SU-DHL-6 (cell line): ENCODE results near the gene SHC3.

Experiments
- EZH2phosphoT487 ChIP-seq: fragments of 200-600 bp; sonication (generic), shearing (Covaris generic); conservative IDR thresholded peaks from 2 replicates; pipeline ENCODE4 v1.6.1; 2018; ENCODE audit warnings: mild to moderate bottlenecking, antibody characterized with exemption, low read length, moderate library complexity, mixed read lengths
- TF ChIP-seq, protein P1 (sequence below): fragments of 200-600 bp; sonication (generic); IDR thresholded peaks from one replicate; pipeline ENCODE4 v1.5.1; 2017; ENCODE audit warnings: antibody characterized with exemption, mild to moderate bottlenecking, low read length, moderate library complexity; ENCODE audit not compliant: insufficient read depth, poor library complexity, severe bottlenecking

DNA sequence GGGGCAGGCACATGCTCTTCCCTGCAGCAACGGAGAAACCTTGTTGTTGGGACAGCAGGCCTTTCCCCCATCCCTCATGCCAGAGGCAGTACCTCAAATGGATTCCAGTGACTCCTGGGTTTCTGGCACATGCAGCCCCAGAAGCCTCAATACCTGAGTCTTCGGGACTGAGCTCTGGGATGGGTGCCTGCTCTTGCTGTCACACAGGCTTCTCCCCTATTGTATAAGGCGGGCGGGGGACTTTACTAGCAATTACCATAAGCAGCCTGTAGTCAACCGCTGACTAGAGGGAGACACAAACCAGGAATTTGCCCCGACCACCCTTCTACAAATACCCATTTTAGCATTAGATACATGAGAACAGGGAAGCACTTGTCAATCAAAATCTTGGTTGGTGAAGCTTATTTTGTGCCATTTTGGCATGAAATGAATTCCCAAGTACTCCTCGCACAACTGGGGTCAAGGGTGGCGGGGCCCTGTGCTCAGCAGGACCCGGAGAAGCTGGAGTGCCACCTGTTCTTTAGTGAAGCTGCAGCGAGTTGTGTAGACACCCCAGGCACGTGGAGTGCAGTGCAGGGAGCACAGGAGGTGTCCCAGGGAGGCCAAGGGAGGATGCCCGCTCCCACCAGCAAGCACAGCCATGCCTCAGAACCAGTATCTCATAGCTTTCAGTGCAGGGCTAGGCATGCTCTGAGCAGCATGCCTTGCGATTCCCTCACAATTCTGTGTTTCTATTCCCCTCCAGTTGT is 166.2 kb downstream of the SHC3 start:
- TF ChIP-seq, protein P1, sequence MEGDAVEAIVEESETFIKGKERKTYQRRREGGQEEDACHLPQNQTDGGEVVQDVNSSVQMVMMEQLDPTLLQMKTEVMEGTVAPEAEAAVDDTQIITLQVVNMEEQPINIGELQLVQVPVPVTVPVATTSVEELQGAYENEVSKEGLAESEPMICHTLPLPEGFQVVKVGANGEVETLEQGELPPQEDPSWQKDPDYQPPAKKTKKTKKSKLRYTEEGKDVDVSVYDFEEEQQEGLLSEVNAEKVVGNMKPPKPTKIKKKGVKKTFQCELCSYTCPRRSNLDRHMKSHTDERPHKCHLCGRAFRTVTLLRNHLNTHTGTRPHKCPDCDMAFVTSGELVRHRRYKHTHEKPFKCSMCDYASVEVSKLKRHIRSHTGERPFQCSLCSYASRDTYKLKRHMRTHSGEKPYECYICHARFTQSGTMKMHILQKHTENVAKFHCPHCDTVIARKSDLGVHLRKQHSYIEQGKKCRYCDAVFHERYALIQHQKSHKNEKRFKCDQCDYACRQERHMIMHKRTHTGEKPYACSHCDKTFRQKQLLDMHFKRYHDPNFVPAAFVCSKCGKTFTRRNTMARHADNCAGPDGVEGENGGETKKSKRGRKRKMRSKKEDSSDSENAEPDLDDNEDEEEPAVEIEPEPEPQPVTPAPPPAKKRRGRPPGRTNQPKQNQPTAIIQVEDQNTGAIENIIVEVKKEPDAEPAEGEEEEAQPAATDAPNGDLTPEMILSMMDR, result no peak
- no peak for TF ChIP-seq EZH2phosphoT487
